ENCODE data around the gene CAPZA2.
"Not testable (repeated sequence)": the region's sequence is repeated elsewhere in the genome, so short reads cannot be mapped to it uniquely, and the experiment has no call there.

The CAPZA2 gene

GRCh38 chr7:116862234-116862950, at the start of gene CAPZA2:
Gene CAPZA2 (plus strand): TSS chr7:116862587. CDS start chr7:116862612, 25 bp downstream.
- DNase-seq (ENCODE audit: low spot score) = peak; percentile 100
- TF ChIP-seq, protein P1, sequence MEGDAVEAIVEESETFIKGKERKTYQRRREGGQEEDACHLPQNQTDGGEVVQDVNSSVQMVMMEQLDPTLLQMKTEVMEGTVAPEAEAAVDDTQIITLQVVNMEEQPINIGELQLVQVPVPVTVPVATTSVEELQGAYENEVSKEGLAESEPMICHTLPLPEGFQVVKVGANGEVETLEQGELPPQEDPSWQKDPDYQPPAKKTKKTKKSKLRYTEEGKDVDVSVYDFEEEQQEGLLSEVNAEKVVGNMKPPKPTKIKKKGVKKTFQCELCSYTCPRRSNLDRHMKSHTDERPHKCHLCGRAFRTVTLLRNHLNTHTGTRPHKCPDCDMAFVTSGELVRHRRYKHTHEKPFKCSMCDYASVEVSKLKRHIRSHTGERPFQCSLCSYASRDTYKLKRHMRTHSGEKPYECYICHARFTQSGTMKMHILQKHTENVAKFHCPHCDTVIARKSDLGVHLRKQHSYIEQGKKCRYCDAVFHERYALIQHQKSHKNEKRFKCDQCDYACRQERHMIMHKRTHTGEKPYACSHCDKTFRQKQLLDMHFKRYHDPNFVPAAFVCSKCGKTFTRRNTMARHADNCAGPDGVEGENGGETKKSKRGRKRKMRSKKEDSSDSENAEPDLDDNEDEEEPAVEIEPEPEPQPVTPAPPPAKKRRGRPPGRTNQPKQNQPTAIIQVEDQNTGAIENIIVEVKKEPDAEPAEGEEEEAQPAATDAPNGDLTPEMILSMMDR (IDR thresholded peaks at IDR 0.05; ENCODE audit: extremely low read depth, missing control alignments) = no peak

DNA sequence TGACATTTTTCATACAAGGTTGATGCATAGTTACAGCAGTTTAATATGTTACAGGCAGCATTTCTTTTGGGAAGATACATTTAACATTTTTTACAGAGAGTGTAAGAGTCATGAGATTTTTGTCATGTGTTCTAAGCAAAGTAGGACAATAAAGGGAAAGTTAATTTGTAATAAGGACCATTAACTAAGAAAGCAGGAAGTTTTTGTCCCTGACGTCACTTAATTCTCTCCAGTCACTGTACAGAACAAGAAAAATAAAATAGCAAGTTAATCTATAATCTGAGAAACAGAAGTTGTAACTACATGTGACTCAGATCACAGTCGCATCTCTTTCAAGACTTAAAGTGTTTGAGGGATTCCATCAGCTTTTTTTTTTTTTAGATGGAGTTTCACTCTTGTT, 49.5 kb upstream of the CAPZA2 start:
- no peak for DNase-seq (ENCODE audit: low spot score)
- TF ChIP-seq, protein P1 (IDR thresholded peaks at IDR 0.05; ENCODE audit: extremely low read depth, missing control alignments) = no peak

DNA sequence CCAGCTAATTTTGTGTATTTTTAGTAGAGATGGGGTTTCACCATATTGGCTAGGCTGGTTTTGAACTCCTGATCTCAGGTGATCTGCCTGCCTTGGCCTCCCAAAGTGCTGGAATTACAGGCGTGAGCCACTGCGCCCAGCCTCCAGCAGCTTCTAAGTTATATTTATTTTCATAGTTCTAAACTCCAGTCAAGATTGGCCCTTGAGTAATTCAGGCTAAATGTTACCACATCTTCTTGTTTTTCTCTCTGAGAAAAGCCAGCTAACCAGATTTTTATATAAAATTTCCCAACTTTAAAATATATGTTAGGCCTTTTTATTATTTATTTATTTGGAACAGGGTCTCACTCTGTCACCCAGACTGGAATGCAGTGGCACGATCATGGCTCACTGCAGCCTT, 49.0 kb upstream of the CAPZA2 start:
- DNase-seq (ENCODE audit: low spot score) = not testable (repeated sequence)

DNA sequence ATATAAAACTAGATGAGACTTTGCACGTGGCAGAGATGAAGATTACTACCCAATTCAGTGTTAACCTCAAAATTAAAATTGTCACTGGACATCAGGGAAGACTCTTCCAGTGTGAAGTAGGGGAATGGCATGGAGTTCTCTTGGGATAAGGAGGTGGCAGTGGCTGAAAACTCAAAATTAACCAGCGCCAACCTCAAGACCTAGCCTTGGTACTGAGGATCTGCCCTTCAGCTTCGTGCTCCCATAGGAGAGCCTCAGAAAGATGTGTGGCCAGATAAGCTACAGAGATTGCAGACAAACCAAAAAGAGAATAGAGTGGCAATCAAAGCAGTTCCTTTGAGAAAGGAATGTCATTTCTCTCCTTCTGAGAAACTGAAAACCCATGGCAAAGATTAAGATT, 47.3 kb upstream of the CAPZA2 start:
- DNase-seq (ENCODE audit: low spot score) = no peak
- TF ChIP-seq, protein P1 (IDR thresholded peaks at IDR 0.05; ENCODE audit: extremely low read depth, missing control alignments) = no peak

GRCh38 chr7:116820149-116820548, 42.2 kb upstream of the CAPZA2 start:
- TF ChIP-seq, protein P1 (IDR thresholded peaks at IDR 0.05; ENCODE audit: extremely low read depth, missing control alignments) = no peak
- DNase-seq (ENCODE audit: low spot score) = no peak

DNA sequence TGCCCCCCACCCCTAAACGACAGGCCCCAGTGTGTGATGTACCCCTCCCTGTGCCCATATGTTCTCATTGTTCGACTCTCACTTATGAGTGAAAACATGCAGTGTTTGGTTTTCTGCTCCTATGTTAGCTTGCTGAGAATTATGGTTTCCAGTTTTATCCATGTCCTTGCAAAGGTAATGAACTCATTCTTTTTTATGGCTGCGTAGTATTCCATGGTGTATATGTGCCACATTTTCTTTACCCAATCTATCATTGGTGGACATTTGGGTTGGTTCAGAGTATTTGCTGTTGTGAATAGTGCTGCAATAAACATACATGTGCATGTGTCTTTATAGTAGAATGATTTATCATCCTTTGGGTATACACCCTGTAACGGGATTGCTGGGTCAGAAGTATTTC, 40.7 kb upstream of the CAPZA2 start:
- DNase-seq (ENCODE audit: low spot score) = not testable (repeated sequence)

DNA sequence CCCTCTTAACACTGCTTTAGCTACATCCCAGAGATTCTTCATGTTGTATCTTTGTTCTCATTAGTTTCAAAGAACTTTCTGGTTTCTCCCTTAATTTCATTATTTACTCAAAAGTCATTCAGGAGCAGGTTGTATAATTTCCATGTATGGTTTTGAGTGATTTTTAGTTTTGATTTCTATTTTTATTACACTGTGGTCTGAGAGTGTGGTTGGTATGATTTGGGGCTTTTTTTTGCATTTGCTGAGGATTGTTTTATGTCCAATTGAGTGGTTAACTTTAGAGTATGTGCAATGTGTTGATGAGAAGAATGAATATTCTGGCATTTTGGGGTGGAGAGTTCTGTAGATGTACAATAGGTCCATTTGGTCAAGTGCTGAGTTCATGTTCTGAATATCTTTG, 37.9 kb upstream of the CAPZA2 start:
- TF ChIP-seq, protein P1 (IDR thresholded peaks at IDR 0.05; ENCODE audit: extremely low read depth, missing control alignments) = no peak
- no peak for DNase-seq (ENCODE audit: low spot score)

- TF ChIP-seq, protein P1 (IDR thresholded peaks at IDR 0.05; ENCODE audit: extremely low read depth, missing control alignments) = no peak
- no peak for DNase-seq (ENCODE audit: low spot score)
These were observed 34.1 kb upstream of the CAPZA2 start for GRCh38 chr7:116828281-116828680.
